GM04503 (cell line): Measurements from ENCODE around the gene MEIS2.

Experiments
- DNase-seq: peaks from one replicate; pipeline ENCODE4 v3.0.0-alpha.2; 2012; ENCODE audit warnings: low read depth

The MEIS2 gene

DNA sequence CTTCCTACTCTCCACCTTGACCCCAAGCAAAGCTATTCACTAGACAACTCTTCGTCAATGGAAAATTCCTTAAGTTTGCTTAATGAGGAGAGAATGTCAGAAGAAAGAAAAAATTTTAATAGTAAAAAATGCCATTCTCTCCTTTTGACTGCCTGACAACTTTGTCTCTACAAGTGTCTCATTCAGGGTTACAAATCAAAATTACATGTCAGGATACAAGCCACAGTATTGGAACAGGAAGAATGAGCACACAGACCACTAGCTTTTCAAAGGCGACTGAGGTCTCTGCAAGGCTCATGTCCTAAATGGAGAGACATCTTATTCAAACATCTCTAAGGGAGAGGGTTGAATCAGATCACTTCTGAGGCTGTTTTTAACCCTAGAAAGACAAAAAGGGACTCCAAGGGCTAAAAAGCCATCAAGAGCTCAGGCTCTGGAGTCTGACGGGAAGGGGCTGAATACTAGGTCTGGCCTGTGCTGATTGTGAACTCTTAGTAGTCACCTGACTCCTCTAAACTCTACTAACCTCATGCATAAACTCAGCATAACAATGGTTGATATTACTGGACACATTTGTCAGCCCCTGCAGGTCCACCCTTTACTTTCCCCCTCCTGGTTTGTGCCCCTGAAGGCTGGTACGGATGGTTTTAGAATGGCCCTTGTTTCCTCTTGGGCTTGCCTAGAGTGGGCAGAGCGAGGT is 12.8 kb upstream of the MEIS2 start:
- no peak for DNase-seq

DNA sequence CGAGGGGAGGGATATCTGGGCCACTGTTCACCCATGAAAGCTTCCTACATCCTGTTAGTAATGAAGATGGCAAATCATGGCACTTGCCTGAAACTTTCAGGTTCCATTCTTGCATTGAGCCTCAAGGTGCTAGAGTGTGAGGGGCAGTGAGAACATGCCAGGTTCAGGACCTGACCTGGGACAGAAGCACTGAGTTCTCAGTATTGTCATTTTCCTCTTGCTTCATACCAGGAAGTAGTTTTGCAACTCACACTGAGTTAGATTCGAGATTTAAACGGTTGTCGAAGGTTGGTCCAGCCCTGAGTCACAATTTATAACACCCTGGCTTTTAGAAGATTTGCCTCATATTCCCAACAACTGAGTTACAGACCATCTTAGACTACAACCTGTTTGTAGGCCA is 11.8 kb upstream of the MEIS2 start:
- no peak for DNase-seq

DNA sequence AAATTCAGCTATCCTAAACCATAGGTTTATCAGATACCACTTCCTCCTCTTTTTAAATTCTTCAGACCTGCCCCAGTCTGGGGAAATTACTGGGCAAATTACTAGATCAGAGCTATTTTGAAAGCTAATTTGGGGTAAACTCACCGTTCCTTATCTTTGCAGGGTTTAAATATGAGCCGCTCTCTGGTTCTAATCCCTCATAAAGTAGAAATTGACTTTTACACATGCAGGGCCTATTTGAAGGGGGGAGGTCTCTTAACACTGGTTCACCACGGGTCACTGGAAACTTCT is 11.0 kb upstream of the MEIS2 start:
- DNase-seq = no peak

DNA sequence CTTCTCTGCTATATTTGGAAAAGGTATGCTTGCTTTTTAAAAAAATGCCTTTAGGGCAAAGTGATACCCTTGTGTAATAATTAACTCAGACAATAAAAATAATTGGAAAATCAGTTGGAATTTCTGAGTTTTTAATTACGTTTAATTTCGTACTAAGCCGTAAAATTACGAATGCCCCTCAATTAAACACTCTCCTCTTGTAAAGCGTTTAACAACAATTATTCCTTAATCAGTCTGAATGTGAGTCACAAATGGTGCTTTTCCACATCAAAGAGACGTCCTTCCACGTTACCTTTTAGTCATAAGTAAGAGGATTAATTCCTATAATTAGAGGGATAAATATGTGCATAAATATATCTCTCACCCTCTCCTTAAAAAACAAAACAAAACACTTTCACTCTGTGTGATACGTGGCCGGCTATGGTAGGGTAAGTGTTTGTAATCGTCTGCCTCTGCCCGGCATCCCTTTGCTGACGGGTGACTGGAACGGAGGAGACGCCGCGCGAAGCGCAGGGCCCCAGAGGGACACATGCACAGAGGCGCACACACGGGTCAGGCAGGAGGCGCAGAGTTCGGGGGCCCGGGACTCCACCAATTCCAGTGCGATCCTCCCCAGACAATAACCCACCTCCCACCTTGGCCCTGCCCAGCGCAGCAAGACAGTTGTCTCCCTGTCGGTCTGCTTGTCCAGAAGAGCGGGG is 9.7 kb upstream of the MEIS2 start:
- no peak for DNase-seq

DNA sequence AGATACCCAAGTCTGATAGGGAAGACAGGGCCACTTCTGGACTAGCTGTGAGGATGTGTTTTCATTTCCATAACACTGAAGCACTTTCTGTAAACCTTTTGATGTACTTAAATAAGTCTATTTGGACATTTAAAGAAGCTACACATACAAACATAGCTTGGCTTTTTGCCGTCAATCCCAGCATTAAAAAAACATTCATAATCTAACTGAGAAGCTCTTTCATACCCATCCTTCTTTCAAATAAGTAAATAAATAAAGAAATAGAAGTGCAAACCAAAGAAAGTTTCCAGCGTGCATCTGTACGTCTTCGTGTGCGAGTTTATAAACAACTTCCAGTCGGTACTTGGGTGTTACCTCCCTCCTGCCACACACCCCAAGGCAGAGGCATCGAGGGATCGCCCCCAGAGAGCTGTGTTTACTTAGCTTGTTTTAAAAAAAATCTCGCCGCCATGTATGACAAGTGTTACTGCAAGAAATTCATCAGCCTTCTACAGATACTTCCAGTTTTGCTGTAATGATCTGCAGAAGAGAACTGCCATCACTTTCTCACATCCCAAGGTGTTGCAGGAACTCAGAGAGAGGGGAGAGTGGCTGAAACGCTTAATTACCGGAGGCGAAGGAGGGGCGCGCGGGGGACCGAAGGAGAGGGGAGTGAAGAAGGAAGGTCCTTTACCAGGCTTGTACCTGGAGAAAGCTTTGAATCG is 9.0 kb upstream of the MEIS2 start:
- DNase-seq = no peak

DNA sequence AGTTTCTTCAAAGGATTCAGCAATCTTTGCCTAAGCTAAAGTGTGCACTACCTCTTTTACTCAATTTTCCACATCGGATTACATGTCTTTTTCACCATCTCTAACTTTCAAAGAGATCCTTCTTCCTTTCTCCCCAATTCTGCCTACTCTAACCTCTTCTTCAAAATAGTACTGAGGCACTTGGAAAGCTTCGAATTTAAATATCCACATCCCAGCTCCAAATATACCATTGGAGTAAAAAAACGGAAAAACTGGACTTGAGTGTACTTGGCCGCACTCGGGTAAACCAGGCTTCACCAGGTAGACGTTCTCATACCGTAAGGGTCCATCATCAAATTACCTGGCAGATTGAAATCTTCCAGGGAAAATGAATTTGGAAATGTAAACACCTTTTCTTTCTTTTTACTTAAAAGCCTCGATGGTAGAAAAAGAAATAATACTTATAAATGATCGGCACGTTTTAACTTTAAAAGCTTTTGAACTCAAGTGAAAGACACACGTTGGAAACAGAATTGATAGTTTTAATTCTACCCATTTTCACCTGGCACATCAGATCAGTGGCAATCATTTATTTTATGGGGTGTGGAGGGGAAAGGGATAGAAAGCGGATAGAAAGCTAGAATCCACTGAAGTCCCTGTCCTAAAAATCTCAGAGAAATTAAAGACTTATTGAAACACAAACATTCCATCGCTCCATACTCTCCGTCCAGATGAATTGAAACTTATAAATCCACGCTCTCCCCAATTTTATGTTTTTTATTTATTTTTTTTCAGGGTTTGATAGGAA is 8.2 kb upstream of the MEIS2 start:
- DNase-seq = no peak

DNA sequence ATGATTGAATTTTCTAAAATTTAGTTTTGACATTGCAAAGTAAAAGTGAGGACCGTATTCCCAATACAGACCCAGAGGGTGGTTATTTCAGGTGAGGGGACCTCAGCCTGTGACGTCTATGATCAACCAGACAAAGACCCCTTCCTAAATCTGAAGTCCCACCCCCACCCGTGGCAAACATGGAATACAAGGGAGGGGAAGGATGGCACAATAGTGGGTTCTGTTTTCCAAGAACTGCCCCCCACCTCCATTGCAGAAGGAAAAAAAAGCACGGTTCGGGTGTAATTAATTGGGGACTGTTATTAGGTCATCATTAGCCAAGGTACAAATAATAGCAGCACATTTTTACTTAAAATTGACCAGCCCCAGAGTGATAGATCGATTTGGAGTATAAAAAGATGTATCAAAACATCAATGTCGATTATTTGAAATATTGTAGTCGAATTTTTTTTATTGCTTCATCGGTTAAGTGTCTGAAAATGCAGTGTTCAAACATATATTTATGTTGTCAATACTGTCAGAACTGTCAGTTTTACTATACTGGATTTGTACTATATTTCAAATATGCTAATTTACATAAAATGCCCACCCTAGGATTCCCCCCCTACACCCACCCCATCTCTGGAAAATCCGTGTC is 7.5 kb upstream of the MEIS2 start:
- no peak for DNase-seq

DNA sequence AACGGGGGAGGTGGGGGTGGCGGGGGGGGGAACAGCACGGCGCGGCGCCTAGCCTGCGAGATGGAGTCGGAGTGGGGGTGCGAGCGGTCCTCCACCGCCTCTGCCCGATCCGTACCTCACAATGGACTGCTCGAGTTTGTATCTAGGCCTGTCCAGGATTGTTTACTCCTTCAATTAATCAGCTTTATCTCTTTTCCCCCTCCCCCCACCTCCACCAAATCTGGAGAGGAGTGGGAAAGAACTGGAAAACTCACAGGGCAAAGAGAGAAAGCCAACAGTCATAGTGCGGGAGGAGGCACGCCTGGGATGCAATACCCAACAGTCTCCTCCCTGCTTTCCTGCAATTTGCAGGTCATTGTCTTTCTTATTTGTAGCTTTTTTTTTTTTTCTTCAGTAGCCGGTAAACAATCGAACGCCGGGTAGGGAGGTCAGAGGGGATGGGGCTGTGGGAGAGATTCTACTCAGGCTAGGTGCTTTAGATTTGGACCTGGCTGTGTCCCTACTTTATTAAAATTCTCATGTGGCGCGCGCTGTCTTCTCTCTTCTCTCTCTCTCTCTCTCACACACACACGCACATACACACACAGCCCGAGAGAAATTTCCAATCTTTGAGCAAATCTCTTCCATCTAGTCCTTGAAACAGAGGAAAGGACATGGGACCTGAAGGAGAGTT is 6.9 kb upstream of the MEIS2 start:
- no peak for DNase-seq

DNA sequence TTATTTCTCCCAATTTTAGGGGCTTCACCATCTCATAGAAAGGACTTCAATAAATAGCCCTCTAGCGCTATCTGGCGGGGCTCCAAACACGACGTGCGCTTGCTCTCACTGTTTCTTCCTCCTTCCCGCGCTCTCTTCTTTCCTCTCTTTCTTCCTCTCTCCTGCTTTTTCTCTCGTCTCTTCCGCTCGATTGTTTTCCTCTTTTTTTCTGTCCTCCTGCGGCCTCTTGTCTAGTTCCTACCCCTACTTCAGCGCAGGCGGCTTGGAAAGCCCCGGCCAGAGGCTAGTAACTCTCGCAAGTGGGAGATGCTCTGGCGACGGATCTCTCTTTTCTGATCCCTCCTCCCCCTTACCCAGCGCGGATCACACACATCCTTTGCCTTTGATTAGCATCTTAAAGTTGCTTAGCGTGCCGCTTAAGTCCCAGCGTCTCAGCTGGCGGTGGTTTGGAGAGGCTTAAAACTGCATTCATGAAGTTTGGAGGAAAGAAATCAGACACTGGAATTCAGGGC is 6.2 kb upstream of the MEIS2 start:
- DNase-seq = no peak

DNA sequence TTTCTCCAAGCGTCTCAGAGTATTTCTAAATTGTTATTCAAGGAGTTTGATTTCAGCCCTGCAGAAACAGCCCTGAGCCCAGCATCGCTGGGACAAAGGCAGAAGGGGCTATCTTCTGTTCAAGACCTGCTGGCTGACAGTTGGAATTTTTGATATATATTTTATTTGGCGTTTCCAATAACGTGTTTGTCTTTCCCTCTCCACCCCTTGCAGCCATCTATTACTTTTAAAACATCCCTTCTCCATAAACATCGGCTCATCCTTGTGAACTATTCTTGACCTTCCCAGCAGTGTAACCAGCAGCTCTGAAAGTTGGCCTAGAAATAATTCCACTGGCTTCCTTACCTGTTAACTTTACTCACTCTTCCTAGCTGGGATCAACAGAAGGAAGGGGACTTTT is 5.5 kb upstream of the MEIS2 start:
- no peak for DNase-seq

DNA sequence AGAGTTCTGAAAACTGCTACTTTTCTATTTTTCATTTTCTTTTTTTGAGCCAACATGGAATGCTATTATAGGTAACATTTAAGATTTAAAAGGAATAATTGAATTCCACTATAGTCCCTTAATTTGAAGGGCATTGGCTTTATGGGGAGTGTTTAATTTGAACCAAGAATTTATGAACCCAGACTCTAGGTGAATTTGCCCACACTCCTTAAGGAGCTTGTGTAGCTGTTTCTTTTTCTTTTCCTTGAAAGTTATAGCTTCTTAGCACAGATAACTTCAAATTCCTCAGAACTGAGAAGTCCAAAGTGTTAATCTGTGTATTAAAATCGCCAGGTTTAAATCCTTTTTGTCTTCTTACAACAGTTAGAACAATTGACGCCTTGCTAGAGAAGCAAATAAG is 4.7 kb upstream of the MEIS2 start:
- DNase-seq = no peak

DNA sequence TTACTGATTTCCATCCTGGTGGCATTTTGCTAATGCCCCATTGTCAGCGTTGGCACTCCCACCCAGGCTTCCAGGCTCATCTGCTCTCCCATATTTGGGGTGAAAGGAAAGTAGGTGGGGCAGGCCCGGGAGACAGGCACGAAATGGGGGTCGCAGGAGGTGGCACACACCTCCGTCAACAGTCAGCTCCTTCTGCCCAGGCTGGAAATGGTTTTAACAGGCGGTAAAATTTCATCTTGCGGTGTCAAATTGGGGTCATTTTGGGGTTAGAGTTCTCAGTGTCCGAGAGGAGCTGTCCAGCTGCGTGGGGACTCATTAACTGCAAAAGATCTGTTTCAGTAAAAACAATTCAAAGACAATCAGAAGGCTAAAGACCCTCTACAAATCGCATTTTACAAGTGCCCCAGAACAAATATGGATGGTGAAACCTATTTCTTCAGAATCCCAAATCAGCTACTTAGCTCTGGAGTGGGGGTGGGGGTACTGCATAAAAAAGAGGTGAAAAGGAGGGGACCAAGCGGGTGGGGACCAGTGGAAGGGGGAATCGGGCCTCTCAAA is 4.2 kb upstream of the MEIS2 start:
- DNase-seq = no peak

DNA sequence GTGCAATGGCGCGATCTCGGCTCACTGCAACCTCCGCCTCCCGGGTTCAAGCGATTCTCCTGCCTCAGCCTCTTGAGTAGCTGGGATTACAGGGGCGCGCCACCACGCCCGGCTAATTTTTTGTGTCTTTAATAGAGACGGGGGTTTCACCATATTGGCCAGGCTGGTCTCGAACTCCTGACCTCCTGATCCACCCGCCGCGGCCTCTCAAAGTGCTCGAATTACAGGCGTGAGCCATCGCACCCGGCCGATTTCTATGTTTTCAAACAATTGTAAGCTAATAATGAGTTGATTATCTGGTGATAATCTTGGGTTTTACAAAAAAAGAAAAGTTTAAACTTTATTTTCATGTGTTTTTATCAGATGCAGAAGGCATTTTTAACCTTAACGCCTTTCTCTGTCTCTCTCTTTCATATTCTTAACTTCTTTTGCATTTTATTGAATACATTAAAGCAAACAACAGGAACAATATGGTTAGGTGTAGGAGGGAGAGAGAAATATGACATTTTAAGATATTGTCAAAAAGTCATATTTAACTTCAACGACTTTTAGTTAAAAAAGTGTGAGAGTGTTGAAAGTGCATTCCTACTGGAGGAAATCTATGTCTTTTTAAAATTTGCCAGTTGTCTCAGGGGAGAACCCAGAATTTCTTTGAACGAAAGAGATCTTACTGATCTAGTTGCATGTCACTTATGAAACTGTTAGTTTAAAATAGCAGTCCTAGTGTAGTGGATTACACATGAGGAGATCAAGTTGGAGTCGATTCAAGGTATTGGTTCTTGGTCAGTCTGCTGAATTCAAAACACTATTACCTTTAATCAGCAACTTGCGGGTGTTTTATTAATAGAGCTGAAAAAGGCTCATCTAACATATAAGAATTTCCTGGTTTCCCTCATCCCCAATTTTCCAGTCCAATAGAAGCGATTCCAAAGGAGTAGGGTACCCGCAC is 3.4 kb upstream of the MEIS2 start:
- DNase-seq = no peak

DNA sequence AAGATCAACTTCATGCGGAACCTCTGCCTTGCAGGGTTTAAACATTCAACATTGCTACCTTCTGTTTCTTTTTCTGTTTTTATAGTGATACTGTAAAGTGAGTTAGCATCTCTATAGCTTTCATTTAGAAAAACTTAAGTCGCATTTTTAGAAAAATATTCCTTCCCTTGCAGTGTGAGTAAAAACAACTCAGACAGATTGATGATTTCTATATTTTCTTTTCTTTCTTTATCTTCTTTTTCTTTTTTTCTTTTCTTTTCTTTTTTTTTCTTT is 2.8 kb upstream of the MEIS2 start:
- DNase-seq = no peak

DNA sequence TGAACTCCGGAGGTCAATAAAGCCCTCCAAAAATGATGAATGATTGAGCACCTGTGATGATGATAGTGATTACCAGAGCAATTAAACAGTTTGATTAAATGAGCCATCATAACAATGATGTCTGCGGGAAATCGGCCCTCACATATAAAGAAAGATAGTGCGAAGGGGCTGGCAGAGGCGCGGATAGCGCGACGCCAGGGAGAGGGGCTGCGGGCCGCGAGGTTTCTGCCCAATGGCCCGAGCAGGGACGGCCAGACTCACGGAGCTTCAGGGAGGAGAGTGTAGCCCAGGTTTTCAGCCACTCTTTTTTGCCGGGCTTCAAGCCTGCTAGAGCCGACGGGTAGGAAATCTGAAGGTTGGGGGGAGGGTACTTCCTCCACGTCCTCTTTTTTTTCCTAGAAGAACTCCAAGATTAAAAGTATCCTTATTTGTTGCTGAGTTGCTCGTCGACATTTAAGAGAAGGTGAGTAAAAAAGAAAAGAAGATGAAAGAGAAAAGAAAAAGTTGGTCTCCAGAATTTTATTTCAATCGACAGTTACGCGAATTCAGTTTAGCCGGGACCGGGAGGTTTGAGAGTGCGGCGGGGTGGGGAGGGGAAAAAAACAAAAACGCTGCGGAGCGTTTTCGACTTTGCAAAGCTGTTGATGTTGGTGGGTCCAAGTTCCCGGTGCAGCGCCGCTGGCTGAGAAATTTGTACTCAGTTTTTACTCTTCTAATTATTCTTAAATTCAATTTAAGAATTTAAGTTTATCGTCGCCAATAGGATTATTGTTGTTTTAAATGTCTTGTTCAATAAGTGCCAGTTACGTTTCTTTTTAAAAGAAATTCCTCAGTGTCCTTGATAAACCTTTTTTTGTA is 2.2 kb upstream of the MEIS2 start:
- DNase-seq = no peak

DNA sequence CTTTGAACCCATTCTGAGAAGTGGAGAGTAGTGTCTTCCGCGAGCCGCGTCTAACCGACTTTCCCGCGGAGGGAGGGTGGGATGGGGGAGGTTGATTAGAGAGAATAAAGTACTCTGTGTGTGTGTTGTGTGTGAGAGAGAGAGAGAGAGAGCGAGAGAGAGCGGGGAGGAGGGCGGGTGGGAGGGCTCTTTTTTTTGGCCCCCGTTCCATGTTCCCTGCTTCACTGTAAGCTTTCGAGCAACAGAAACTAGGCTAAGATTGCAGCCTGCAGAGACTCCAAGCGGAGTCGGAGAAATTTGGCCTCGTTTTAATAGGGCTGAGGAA is 1.6 kb upstream of the MEIS2 start:
- DNase-seq = no peak

DNA sequence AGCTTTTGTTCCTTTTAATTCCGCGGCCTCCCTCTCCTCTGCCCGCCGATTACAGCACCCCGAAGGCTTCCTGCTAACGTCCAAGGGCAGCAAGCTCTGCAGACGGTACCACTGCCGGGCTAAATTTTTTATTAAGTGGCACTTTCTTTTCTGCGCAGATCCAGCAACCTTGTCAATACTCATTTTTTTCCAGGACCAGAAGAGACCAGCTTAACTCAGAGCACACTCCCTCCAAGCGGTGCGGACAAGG is 542 bp upstream of the MEIS2 start:
- DNase-seq = no peak

DNA sequence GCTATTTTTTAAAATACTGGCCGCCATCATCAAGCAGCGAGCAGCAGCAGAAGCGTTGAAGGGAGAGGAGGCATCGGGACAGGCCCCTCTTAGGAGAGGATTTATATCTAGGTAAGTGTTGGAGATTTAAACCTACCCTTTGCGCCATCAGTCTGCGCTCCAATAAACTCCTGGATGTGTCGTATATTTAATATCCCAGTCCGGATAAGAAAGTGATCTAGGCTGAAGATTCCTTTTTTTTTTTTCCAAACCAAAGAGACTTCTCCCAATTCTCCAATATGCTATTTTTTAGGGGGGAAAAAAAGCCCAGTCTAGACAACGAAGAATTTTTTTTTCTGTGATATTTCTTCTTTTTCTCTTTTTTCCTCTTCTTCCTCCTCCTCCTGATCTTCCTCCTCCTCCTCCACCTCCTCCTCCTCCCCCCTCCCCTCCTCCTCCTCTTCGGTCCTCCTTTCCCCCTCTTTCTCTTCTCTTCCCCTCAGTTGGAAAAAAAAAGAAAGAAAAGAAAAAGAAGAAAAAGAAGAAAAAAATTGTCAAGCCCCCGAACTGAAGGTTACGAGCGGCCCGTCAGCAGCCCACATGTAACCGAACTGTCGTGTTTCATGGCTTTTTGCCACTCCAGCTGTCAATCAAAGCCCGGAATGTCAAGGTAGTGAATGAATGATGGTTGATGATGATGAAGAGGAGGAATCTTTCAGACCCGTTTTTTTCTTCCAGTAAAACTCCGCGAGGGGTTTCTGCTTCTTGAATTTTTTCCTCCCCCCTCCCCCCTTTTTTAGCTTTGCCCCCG is 835 bp downstream of the MEIS2 start:
- DNase-seq = no peak
